H1 (cell line): Measurements from ENCODE around the gene SSU72. TPM values are rescaled to one million over a fixed set of nuclear protein-coding genes. Genes with fewer than 3 reads are reported as not detected.

ENCODE experiments used
- CBX5 ChIP-seq: fragments of 300-800, 300-1000 bp; sonication (generic); IDR thresholded peaks from 2 replicates; pipeline ENCODE4 v1.7.1; 2016; ENCODE audit warnings: antibody characterized with exemption, low read length, low read depth
- CTBP2 ChIP-seq: IDR thresholded peaks from 2 replicates; pipeline ENCODE4 v1.7.0; 2011; ENCODE audit warnings: borderline replicate concordance, mild to moderate bottlenecking, moderate library complexity, mixed read lengths, low read length; ENCODE audit not compliant: insufficient read depth, insufficient read length
- FOSL1 ChIP-seq: IDR thresholded peaks from 2 replicates; pipeline ENCODE4 v1.6.1; 2011; ENCODE audit warnings: mild to moderate bottlenecking, low read depth, low read length, moderate library complexity; ENCODE audit not compliant: insufficient read depth
- POU5F1 ChIP-seq: IDR thresholded peaks from 2 replicates; pipeline ENCODE4 v1.6.1; 2011; ENCODE audit warnings: low read depth, mild to moderate bottlenecking, low read length, moderate library complexity
- RAD21 ChIP-seq, 2 experiments: IDR thresholded peaks in 1 of 2; conservative IDR thresholded peaks in 1 of 2; 2 replicates each; pipeline ENCODE4 v1.6.1; 2011; ENCODE audit warnings: low read depth in 2 of 2, low read length in 2 of 2, improper control_type of control experiment in 1 of 2, inconsistent platforms in 1 of 2, mild to moderate bottlenecking in 1 of 2, moderate library complexity in 1 of 2
- RNF2 ChIP-seq: fragments of 200-900, 300-1000 bp; sonication (generic); IDR thresholded peaks from 2 replicates; pipeline ENCODE4 v1.7.1; 2016; ENCODE audit warnings: borderline replicate concordance, low read depth, mild to moderate bottlenecking, antibody characterized with exemption, low read length; ENCODE audit not compliant: poor library complexity, severe bottlenecking; ENCODE audit errors: missing control alignments
- SP1 ChIP-seq: IDR thresholded peaks from 2 replicates; pipeline ENCODE4 v1.6.1; 2011; ENCODE audit warnings: low read depth, low read length
- SUZ12 ChIP-seq: fragments of 200-600 bp; sonication (generic); IDR thresholded peaks from 2 replicates; pipeline ENCODE4 v1.6.1; 2012; ENCODE audit warnings: mild to moderate bottlenecking, inconsistent platforms, low read length, moderate library complexity, mixed read lengths
- TAF7 ChIP-seq: optimal IDR thresholded peaks from 2 replicates; pipeline ENCODE3; 2011; ENCODE audit warnings: low read depth, mild to moderate bottlenecking, inconsistent platforms, low read length, moderate library complexity, borderline replicate concordance
- polyA plus RNA-seq, 7 experiments: library from polyadenylated mRNA; depleted of rRNA in 3 of 7; stranded (reverse) in 5 of 7; unstranded in 2 of 7; fragments of >200 nt in 5 of 7; fragments of 200-250 nt in 2 of 7; gene quantifications; 1 replicate in 5 of 7; 2 replicates in 1 of 7; 4 replicates in 1 of 7; pipeline versions ENCODE4 v1.2.1 to v1.2.3, GENCODE V29; 2011 to 2013; ENCODE audit warnings: missing spikeins in 2 of 7, mixed read lengths in 2 of 7
- total RNA-seq: library from RNA; stranded (reverse); fragmentation: NEBNext Ultra II Directional; extraction: Animal tissue kit (Norgen Biotek cat#: 25700); gene quantifications from 2 replicates; pipeline ENCODE4 v1.2.1, GENCODE V29; 2021

The SSU72 gene
- total and polyA plus RNA-seq, 2 of the 8 experiments (the other 6 are each of a cell fraction or from before 2014, with no cell fraction given) = 110 to 165 TPM

- TF ChIP-seq POU5F1 = no peak
- no peak for TF ChIP-seq RNF2
- no peak for TF ChIP-seq SUZ12
- TF ChIP-seq SP1 = no peak
- TF ChIP-seq TAF7 = no peak
- TF ChIP-seq RAD21 (IDR thresholded peaks at IDR 0.05 in 1 of 2, conservative IDR thresholded peaks at IDR 0.05 in 1 of 2; ENCODE audit: low read depth in 2 of 2, low read length in 2 of 2) = no peak
- TF ChIP-seq CBX5 = no peak
- no peak for TF ChIP-seq CTBP2
- TF ChIP-seq FOSL1 = no peak
These were observed at the start of gene SSU72 (continued) for GRCh38 chr1:1574721-1575537.
